Measurements from ENCODE around the gene MAST4. TPM values are rescaled to one million over a fixed set of nuclear protein-coding genes. Genes with fewer than 3 reads are reported as not detected.

MAST4 gene
- total and polyA plus RNA-seq, 2 of the 8 experiments (the other 6 are each of a cell fraction or from before 2014, with no cell fraction given), result 1.5 to 2.6 TPM

DNA sequence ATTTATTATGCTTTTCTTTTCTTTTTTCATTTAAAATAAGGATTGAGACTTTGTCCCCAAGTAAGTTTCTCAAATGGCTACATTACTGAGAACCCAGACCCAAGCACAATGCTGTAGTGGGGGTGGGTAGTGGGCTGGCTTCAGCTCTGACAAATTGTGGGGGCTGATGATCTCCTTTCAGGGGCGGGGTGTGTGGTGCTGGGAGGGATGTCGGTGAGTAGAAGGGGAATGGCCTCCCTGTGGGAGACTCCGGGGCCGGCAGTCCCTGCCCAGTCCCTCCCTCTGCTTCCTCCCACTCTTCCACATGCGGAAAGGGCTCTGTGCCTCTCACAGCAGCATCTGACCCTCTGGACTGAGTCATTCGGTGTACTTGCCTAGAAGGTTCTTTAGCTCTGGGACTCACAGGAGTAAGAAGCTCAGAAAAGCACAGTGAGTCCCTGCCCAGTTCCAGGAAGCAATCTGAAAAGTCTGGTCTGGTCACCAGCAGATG is 586.2 kb downstream of the MAST4 start:
- Histone ChIP-seq H2AK5ac (ENCODE audit: low read depth, low read length) (no peak overlapping the region), H3K18ac (ENCODE audit: extremely low read depth, low read length) (no peak overlapping the region; the same call in 1 of the 2 replicates)

More for the DNA sequence above, 586.2 kb downstream of the MAST4 start:
- no peak overlapping the region; the same call in 1 of the 2 replicates for H2BK12ac ChIP-seq (ENCODE audit: low read depth, low read length)
- DNase-seq (ENCODE audit: low read depth in 1 of 2, low spot score in 2 of 2), result peak in 1 of 2 experiments; percentile 55
- H3K14ac ChIP-seq (ENCODE audit: insufficient read length), result no peak overlapping the region
- WGBS, 2 experiments (ENCODE audit: extremely low coverage in 1 of 2, insufficient coverage in 1 of 2, insufficient read length in 1 of 2, insufficient replicate concordance in 2 of 2, low coverage in 1 of 2, low lambda C conversion rate in 2 of 2, missing lambda C conversion rate in 1 of 2), result 53% methylated on average over 6 of the region's 6 CpGs; no CpG with 5 or more reads in 1 of the 2 experiments
- H3K27me3 ChIP-seq (replicated peaks in 1 of 4; ENCODE audit: control insufficient read depth in 3 of 4, extremely low read depth in 1 of 4, insufficient read depth in 3 of 4, low read length in 3 of 4), result peaks cover 0 to 4% (median 0%) of the 10 kb centered on the region in 4 experiments; a peak in 2 of 7 replicates
- no peak overlapping the region for H3K4ac ChIP-seq (replicated peaks; ENCODE audit: insufficient read length, low read depth, low read length)
- H3K9ac ChIP-seq (replicated peaks in 1 of 4; ENCODE audit: extremely low read depth in 1 of 4, low read depth in 3 of 4, low read length in 3 of 4), result no peak overlapping the region
- no peaks in the 10 kb centered on the region for H3K9me3 ChIP-seq (ENCODE audit: insufficient read depth in 2 of 2, low read depth in 1 of 2, low read length in 1 of 2)
- peaks cover 0 to 5% (median 3%) of the 10 kb centered on the region in 4 experiments; a peak in 4 of 7 replicates for H3K4me1 ChIP-seq (replicated peaks in 1 of 4; ENCODE audit: control insufficient read depth in 3 of 4, insufficient read depth in 4 of 4, low read length in 3 of 4)
- no peak overlapping the region for H2BK20ac ChIP-seq (ENCODE audit: low read length)
- H3K79me2 ChIP-seq (ENCODE audit: control insufficient read depth in 1 of 2, insufficient read depth in 2 of 2, low read length in 2 of 2), result no peaks in the 10 kb centered on the region
- H3K4me3 ChIP-seq (ENCODE audit: extremely low read depth in 1 of 4, insufficient read depth in 2 of 4, low read depth in 3 of 4, low read length in 4 of 4), result no peak overlapping the region
- H4K91ac ChIP-seq (replicated peaks; ENCODE audit: insufficient read length, low read length), result no peak overlapping the region
- no peak overlapping the region for H3K23ac ChIP-seq (ENCODE audit: insufficient read length)
- H2AFZ ChIP-seq (ENCODE audit: low read length), result 0 out of 2 replicates have a peak overlapping the region, but pooled peaks have one; percentile 80
- H3K23me2 ChIP-seq (ENCODE audit: low read depth, low read length), result no peaks in the 10 kb centered on the region; the same call in 1 of the 2 replicates
- no peak for FAIRE-seq
- H3K27ac ChIP-seq (ENCODE audit: low read depth, low read length), result no peak overlapping the region
- no peak overlapping the region for H2BK120ac ChIP-seq (replicated peaks; ENCODE audit: low read depth, low read length)
- CTCF ChIA-PET (ENCODE audit: partially characterized antibody), result interaction anchor here (1.8 to 5.1 kb wide), 2 partner anchors 13 to 17 kb away, joined by 4 to 30 read pairs; no protein-coding TSS in a partner anchor
- no peaks in the 10 kb centered on the region for H3K79me1 ChIP-seq (ENCODE audit: low read depth, low read length)
- H3K36me3 ChIP-seq (ENCODE audit: control insufficient read depth in 2 of 4, insufficient read depth in 4 of 4, low read length in 3 of 4), result no peaks in the 10 kb centered on the region
- H3K4me2 ChIP-seq (ENCODE audit: insufficient read depth in 1 of 2, low read depth in 2 of 2, low read length in 2 of 2), result peak overlapping the region; percentile 31 to 36; a peak in 2 of 4 replicates
- POLR2A ChIA-PET (ENCODE audit: partially characterized antibody), result interaction anchor here (0.6 kb wide), 1 partner anchor 1117 kb away, joined by 3 read pairs; no protein-coding TSS in a partner anchor
- H3K56ac ChIP-seq (replicated peaks; ENCODE audit: insufficient read length, low read depth, low read length), result no peak overlapping the region
- no peak overlapping the region for H2BK5ac ChIP-seq (ENCODE audit: low read depth, low read length)
- H4K20me1 ChIP-seq (replicated peaks in 1 of 2; ENCODE audit: control insufficient read depth in 1 of 2, insufficient read depth in 2 of 2, low read length in 2 of 2), result no peaks in the 10 kb centered on the region
- no peak overlapping the region for H4K5ac ChIP-seq (ENCODE audit: insufficient read length, low read depth, low read length)
- no peak overlapping the region for H2BK15ac ChIP-seq (ENCODE audit: low read length)
- no peak overlapping the region for H4K8ac ChIP-seq (ENCODE audit: extremely low read depth, insufficient read depth, low read length)
- TF ChIP-seq HDAC6 (IDR thresholded peaks at IDR 0.05; ENCODE audit: low read depth, low read length) (no peak), SP1 (IDR thresholded peaks at IDR 0.05; ENCODE audit: low read depth, low read length) (no peak), GABPA (IDR thresholded peaks at IDR 0.05; ENCODE audit: borderline replicate concordance, insufficient read depth, low read length) (no peak), KDM1A (IDR thresholded peaks at IDR 0.05; ENCODE audit: borderline replicate concordance, low read length) (no peak), HDAC2 (IDR thresholded peaks at IDR 0.05; ENCODE audit: borderline replicate concordance in 1 of 2, low read depth in 2 of 2, low read length in 2 of 2) (no peak), RBBP5 (IDR thresholded peaks at IDR 0.05; ENCODE audit: borderline replicate concordance, low read depth, low read length) (no peak)

Measured in H1 (cell line).